Measurements from ENCODE around the gene RAI1.

RAI1 gene

DNA sequence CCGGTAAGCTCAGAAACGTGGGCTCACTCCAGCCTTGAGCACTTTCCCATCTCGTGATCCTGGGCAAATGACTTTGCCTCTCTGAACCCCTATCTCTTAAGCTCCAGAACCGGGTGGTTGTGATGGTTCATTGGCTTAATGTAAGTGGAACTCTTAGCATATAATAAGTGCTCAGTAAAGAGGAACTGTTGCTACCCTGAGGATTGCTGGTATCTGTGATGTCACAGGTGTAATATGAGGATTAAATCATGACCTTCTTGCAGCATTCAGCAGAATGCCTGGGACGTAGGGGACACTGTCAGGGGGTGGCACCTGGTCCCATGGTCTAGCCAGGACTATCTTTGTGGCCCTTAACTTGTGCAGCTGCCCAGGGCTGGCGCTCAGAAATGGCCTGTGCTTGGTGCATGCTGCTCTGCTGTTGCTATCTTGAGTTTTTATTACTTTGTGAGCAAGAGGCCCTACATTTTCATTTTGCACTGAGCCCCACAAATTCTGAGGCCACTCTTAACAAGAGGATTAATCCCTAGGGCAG lies 86.7 kb downstream of the RAI1 start:
- no peak for DNase-seq (ENCODE audit: low read depth)

DNA sequence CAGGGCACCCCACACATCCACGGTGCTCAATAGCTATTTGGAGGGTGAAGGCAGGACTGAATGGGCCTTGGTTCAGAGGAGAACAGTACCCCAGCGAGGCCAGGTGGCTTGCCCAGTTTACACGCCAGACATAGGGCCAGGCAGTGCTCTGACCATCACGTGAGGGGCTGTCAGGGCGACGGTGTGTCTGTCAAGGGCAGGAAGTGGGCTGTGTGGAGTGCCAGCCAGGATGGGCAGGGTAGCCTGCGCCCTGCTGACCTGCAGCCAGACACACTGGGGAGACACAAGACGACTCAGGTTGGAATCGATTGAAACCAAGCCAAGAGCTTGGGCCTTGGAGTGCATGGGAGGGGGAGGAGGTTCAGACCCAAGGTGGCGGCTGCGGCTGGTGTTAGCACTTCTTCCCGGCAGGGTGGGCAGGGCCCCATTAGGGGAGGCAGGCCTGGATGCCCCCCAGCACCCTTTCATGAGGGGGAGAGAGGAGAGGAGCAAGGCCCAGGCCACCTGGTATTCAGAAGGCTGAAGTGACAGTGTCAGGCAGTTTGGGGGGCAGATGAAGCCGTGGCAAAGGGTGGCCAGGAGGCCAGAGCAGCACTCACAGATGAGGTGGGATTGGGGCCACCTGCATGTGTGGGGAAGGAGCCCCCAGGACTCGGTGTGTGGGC lies 87.3 kb downstream of the RAI1 start:
- DNase-seq (ENCODE audit: low read depth): no peak

DNA sequence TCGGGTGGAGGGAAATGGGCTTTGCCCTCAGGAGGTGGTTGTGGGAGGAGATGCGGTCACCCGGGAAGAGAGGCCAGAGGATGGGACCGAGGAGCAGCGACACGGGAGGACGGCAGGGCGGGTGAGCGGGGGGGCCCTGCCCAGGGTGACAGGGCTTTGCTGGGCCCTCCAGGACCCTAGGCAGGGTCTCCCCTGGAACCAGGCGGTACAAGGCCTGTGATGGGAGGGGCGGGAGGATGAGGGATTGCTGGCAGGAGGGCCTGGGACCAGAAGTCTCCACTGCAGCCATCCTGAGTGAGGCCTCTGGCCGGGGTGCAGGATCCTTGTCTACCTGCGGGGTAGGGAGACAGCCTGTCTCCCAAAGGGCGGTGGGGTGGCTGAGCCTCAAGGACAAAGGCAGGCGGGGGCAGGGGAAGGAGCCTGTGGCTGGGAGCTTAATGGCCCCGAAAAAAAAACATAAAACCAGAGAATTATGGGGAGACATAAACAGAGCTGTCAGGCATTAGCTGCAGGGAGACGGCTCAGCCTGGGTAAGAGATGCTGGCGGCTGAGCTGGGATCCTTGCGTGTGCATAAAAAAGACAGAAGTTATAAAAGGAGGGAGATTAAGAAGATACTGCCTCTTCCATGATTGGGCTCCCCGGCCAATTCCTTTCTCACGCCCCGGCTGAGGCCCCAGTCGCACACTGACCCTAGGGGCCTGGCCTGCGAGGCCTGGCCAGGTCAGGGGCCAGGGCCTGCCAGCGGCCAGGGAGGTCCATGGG lies 88.8 kb downstream of the RAI1 start:
- DNase-seq (ENCODE audit: low read depth): no peak

GRCh38 chr17:17770632-17771044 lies 89.4 kb downstream of the RAI1 start:
- DNase-seq (ENCODE audit: low read depth): no peak

- no peak for DNase-seq (ENCODE audit: low read depth)
Measured at GRCh38 chr17:17771498-17772201, 90.4 kb downstream of the RAI1 start.

- DNase-seq (ENCODE audit: low read depth): no peak
Measured at GRCh38 chr17:17772231-17772630, 91.0 kb downstream of the RAI1 start.

DNA sequence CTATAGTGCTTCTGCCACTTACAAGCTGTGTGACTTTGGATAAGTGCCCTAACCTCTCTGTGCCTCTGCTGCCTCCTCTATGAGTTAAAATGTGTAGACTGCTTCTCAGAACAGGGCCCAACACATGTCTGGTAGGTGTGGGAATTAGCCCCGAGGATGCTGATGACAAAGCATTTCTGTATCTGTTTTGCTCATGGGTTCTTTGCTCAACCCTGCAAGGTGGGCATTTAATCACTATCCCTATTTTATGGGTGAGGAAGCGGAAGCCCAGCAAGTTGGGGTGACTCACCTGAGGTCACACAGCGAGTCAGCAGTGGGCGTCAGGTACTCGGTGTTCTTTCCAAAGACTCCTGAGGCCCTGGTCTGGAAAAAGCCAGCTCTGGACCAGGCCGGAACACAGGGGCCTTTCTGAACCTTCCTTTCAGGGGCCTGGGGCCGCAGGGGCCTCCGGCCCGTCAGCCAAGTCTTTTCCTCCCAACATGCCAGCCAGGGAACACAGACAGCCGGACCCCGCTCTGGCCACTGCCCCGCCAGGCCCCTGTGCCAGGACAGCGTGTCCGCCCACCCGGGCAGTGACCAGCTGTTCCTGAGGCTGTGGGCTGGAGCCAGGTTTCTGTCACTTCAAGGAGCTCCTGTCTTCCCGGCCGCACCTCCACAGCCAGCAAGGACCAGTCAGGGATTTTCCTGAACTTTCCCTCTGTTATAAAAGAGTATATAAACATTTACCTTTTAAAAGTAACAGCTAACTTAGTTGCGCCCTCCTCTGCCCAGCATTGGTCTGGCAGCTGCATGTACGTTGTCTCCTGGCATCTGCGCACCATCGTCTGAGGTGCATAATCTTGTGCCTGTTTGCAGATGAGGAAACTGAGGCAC lies 93.0 kb downstream of the RAI1 start:
- DNase-seq (ENCODE audit: low read depth): no peak

GRCh38 chr17:17776889-17777288 lies 95.6 kb downstream of the RAI1 start:
- no peak for DNase-seq (ENCODE audit: low read depth)

- DNase-seq (ENCODE audit: low read depth): no peak
Measured at GRCh38 chr17:17778308-17779014, 97.2 kb downstream of the RAI1 start.

DNA sequence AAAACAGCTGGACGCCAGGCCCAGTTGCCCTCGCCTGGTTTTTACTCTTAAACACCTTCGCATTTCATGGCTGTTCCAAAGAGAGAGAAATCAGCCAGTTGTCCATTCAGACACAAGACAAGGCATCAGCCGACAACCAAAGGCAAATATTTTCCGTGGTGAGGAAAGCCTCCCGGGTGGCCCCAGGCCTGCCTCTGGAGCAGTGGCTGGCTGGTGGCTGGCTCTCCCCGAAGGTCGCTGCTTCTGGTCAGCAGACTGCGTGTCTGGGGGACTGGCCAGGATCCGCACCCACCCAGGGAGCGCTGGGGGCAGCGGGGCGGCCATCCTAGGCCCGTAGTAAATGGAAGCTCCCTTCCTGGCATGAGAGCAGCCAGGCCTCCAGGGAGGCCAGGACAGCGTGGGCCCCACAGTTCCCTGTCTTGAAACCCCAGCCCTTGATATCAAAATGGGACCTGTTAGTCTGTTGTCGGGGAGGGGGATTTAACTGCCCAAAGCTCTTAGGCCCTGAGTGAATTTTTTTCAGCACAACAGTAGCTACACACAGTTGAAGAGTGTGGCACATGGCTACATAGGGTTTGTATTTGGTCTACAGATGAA lies 97.9 kb downstream of the RAI1 start:
- DNase-seq (ENCODE audit: low read depth): no peak

DNA sequence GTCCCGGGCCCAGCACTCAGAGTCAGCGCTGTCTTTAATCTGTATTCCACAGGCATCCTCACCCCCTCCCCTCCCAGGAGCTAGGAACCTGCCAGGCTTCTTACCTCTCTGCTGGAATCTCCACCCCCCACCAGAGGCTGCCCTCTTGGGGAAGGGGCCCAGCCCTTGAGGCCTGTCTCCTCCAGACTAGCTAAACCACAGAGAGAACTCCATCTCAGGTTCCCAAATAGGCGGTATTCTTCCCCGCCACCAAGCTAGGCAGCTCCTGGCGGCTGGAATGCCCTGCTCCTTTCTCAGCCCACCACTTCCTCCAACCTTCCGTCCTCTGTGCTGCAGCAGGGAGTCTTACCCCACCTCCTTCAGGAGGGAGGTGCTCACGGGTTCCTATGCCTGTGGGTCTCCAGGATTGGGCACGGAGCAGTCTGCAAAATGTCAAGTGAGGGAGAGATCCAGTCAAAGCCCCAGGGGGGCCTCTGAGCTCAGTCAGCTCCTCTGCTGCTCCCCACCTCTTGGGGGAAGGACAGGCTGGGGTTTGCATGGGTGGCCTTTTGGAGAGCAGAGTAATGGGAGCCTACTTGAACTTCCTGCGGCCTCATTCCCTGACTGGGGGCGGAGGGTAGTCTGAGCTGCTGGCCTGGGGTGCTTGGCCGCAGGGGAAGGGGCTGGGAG lies 99.8 kb downstream of the RAI1 start:
- peak; percentile 65 for DNase-seq (ENCODE audit: low read depth)

DNA sequence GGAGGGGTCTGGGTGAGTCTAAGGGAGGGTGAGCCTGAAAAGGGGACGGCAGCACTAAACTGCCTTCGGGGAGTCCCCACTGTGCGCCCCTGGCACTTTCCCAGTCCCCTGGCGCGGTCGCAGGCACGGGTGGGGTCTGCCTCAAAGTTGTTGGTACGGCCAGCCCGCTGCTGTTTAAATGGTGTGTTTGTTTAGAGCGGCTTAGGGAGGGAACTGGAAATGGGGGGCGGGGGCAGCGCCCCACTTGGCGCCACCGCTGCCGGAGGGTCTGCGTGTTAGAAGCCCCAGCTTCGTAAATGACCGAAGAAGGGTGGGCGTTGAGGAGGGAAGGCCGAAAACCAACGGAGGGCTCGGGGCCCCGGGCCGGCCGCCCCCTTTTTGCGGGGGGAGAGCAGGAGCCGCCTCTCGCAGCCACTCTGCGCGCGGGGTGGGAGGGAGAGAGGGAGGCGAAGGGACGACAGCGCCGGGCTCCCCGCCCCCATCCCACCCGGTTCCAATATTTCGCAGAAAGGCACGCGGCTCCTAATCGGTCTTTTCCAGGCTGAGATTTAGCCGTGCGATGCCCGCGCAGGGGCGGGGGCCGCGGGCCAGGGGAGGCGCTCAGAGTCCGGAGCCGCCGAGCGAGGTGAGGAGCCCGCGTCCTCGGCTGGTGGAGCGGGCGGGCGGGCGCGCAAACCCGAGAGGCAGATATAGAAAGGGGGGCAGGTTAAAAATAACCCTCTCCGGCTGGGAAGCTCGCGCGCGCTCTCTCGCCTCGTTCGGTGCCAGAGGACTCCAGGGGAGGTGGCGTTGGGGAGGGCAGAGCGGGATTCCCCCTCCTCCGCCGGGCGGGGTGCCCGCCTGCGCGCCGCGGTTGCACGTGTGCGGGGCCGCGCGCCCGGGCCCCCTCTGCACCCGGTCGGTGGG lies 100.6 kb downstream of the RAI1 start:
- DNase-seq (ENCODE audit: low read depth): peak; percentile 72

DNA sequence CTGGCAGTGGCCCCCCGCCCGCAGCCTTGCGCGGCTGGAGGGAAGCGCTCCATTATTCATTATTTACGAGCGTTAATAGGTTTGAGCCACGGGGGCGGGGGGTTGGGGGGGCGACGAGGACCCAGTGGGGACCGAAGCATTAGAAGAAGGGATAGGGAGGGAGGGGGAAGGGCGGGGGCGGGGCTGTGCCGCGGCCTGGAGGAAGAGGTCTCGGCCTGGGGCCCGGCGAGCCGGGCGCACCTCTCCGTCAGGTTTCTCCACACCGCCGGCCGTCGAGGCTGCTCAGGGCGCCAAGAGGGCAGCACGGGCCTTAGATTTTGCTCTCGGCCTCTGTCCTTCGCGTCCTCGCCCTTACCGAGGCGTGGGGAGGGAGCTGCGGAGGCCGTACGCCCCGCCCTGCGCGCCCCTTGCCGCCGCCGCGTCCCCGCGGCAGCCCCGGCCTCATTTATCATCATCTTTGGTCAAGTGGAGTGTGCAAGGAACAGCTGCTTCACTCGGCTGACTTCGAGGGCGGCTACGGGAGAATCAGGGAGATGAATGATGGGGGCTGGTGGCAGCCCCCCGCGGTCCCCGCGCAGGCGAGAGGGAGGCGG lies 101.4 kb downstream of the RAI1 start:
- no peak for DNase-seq (ENCODE audit: low read depth)

GRCh38 chr17:17783116-17783824 lies 102.0 kb downstream of the RAI1 start:
- DNase-seq (ENCODE audit: low read depth): no peak

- peak; percentile 54 for DNase-seq (ENCODE audit: low read depth)
Measured at GRCh38 chr17:17783825-17784656, 102.8 kb downstream of the RAI1 start.

GRCh38 chr17:17784657-17785267 lies 103.5 kb downstream of the RAI1 start:
- DNase-seq (ENCODE audit: low read depth): no peak

DNA sequence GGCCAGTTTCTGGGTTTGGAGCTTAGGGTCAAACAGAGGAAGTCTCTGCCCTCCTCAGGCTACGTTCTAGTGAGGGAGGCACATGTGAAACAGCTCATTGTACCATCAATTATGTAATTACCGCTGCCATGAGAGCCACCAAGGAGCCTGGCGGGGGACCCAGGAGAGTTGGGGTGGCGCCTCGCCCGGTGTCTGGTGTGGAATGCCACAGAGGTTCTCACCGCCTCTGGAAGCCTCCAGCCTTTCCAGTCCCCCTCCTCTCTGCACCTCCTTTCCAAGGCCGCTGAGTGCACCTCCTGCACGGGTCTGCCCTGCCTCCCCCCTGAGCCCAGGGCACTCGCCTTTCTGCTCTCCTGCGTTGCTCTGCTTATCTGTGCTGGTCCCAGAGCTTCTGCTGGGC lies 104.1 kb downstream of the RAI1 start:
- no peak for DNase-seq (ENCODE audit: low read depth)

All from EH (cell line).